Left ventricle myocardium inferior (tissue), 1 donor: Measurements from ENCODE around the gene HEATR5A. TPM values are rescaled to one million over a fixed set of nuclear protein-coding genes. Genes with fewer than 3 reads are reported as not detected.

Source experiments
- DNase-seq: peaks from one replicate; pipeline ENCODE4 v3.0.0-alpha.2; 2020
- H3K27ac ChIP-seq: fragments of 200-600 bp; replicated peaks from 2 replicates; pipeline ENCODE4 v1.8.0; 2021
- H3K27me3 ChIP-seq: fragments of 200-600 bp; 2 replicates; pipeline ENCODE4 v1.8.0; 2021; ENCODE audit warnings: low read depth
- H3K36me3 ChIP-seq: fragments of 200-600 bp; 2 replicates; pipeline ENCODE4 v1.8.0; 2021
- H3K4me1 ChIP-seq: fragments of 200-600 bp; 2 replicates; pipeline ENCODE4 v1.8.0; 2021
- H3K4me3 ChIP-seq: fragments of 200-600 bp; 2 replicates; pipeline ENCODE4 v1.8.0; 2021; ENCODE audit warnings: mild to moderate bottlenecking, moderate library complexity
- H3K9me3 ChIP-seq: fragments of 200-600 bp; replicated peaks from 2 replicates; pipeline ENCODE4 v1.8.0; 2021
- intact Hi-C: fragments of 100-400 bp; cut with micrococcal nuclease; formaldehyde crosslinking; loops from one replicate; pipeline ENCODE4 v1.11.0; 2022
- total RNA-seq: library from RNA; stranded (reverse); fragmentation: NEBNext Ultra II Directional; extraction: Animal tissue kit (Norgen Biotek cat#: 25700); gene quantifications from one replicate; pipeline ENCODE4 v1.2.1, GENCODE V29; 2021
- TF ChIP-seq, protein P1 (sequence below): fragments of 200-600 bp; IDR thresholded peaks from 2 replicates; pipeline ENCODE4 v1.8.0; 2021; ENCODE audit warnings: antibody characterized with exemption, mild to moderate bottlenecking, borderline replicate concordance
- donor health status: DM: no; HTN: yes; CAD: no; lungs with severe emphysema.

HEATR5A gene
- total RNA-seq, 1 donor from 2014 or later = 51.8 TPM

DNA sequence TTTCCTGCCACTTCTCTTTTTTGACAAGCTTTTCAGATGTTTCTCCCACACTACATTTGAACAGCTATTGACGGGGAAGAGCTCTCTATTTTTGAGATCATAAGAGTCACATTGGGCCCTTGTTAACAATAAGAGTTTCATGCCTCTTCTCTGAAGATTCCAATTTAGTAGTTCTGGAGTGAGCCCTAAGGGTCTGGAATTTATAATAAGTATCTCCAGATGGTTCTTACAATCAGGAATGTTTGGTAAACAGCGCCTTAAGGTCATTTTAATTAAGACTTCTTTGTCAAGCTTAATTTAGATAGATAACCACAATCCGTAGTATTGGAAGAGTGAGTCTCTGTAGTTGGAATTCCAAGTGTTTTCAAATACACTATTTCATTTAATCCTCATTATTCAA, 152.1 kb downstream of the HEATR5A start:
- Histone ChIP-seq H3K27me3 (no peaks in the 10 kb centered on the region), H3K27ac (no peak overlapping the region), H3K9me3 (peaks cover 13% of the 10 kb centered on the region), H3K4me1 (peaks cover 12% of the 10 kb centered on the region), H3K36me3 (no peaks in the 10 kb centered on the region), H3K4me3 (no peak overlapping the region)
- intact Hi-C loops = no loop called here
- DNase-seq = no peak
- TF ChIP-seq, protein P1, sequence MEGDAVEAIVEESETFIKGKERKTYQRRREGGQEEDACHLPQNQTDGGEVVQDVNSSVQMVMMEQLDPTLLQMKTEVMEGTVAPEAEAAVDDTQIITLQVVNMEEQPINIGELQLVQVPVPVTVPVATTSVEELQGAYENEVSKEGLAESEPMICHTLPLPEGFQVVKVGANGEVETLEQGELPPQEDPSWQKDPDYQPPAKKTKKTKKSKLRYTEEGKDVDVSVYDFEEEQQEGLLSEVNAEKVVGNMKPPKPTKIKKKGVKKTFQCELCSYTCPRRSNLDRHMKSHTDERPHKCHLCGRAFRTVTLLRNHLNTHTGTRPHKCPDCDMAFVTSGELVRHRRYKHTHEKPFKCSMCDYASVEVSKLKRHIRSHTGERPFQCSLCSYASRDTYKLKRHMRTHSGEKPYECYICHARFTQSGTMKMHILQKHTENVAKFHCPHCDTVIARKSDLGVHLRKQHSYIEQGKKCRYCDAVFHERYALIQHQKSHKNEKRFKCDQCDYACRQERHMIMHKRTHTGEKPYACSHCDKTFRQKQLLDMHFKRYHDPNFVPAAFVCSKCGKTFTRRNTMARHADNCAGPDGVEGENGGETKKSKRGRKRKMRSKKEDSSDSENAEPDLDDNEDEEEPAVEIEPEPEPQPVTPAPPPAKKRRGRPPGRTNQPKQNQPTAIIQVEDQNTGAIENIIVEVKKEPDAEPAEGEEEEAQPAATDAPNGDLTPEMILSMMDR = no peak

DNA sequence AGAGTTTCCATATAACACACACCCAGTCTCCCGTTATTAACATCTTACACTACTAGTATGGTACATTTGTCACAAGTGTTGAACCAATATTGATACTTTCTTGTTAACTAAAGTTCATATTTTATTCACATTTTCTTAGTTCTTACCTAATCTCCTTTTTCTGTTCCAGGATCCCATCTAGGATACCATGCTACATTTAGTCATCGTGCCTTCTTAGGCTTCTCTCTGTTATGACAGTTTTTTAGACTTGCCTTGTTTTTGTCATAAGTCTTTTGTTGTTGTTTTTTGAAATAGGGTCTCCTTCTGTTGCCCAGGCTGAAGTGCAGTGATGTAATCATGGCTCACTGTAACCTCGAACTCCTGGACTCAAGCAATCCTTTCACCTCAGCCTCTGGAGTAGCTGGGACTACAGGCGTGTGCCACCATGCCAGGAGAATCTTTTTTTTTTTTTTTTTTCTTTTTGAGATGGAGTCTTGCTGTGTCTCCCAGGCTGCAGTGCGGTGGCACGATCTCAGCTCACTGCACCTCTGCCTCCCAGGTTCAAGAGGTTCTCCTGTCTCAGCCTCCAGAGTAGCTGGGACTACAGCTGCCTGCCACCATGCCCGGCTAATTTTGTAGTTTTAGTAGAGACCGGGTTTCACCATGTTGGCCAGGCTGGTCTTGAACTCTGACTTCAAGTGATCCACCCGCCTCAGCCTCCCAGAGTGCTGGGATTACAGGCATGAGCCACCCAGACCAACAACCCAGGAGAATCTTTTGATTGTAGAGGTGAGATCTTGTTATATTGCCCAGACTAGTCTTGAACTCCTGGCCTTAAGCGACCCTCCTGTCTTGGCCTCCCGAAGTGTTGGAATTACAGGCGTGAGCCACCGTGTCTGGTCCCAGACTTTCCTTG, 153.7 kb downstream of the HEATR5A start:
- Histone ChIP-seq H3K36me3 (no peaks in the 10 kb centered on the region), H3K4me1 (peaks cover 27% of the 10 kb centered on the region), H3K9me3 (peaks cover 13% of the 10 kb centered on the region), H3K4me3 (no peak overlapping the region), H3K27me3 (no peaks in the 10 kb centered on the region), H3K27ac (no peak overlapping the region)
- DNase-seq = no peak
- intact Hi-C loops = no loop called here
- TF ChIP-seq, protein P1 = no peak

DNA sequence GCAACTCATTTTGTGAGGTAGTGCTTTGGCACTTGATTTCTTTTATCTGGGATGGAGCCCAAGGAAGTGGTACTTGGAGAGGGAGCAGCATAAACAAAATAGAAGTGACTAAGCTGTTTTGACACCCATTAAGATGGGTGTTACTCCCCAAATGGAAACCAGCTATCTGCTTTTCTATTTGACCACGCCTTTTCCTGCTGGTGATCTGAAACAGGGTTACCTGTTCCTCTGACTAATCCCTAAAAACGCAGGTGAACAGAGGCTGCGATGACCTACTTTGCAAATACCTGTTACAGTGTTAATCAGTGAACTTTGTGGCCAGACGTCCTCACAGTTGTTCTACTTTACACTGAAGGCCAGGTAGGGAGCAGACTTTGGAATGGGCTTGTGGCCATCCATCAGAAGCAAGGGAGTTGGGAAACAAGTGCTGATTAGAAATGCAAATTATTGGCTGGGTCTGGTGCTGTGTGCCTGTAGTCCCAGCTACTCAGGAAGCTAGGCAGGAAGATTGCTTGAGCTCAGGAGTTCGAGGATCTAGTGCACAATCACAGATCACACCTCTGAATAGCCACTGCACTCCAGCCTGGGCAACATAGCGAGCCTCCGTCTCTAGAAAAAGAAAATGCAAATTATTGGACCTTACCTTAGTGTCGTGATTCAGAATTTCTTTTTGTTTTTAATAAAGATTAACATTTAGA, 154.5 kb downstream of the HEATR5A start:
- H3K9me3 ChIP-seq = peaks cover 13% of the 10 kb centered on the region
- no peak for DNase-seq
- TF ChIP-seq, protein P1 = no peak
- intact Hi-C loops = no loop called here
- no peak overlapping the region for H3K27ac ChIP-seq
- H3K4me3 ChIP-seq = no peak overlapping the region
- H3K36me3 ChIP-seq = no peaks in the 10 kb centered on the region
- peaks cover 28% of the 10 kb centered on the region for H3K4me1 ChIP-seq
- H3K27me3 ChIP-seq = no peaks in the 10 kb centered on the region

DNA sequence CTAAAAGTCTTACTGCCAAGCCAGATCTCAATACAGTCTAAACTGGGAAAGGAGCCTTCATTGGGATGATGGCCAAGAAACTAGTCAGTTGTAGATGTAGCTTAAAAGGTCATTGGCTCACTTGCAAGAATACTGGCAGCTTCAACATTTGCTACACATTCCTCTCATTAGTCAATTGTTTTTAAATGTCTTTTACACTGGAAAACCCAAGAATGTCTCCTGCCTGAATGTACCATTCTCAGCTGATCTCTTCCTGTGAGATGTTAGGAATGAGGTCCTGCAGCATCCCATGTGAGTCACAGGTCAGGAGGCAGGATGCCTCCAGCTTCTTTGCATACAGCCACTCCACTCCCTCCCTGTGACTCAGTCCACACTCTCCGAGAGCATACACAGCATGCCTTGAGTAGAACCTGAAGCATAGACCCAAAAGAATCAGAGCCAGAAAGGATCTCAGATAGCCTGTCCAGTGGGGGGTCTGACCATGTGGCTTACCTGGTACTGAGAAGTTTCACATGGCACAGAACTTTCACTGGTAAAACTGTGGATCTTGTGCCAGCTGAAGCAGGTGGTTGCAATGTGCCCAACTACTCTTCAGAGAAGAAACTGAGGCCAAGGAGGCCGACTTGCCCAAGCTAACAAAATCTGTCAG, 156.7 kb downstream of the HEATR5A start:
- Histone ChIP-seq H3K27ac (peak overlapping the region; percentile 67), H3K36me3 (no peaks in the 10 kb centered on the region), H3K4me3 (no peak overlapping the region), H3K9me3 (no peaks in the 10 kb centered on the region), H3K27me3 (no peaks in the 10 kb centered on the region), H3K4me1 (peaks cover 28% of the 10 kb centered on the region)
- intact Hi-C loops = no loop called here
- TF ChIP-seq, protein P1 = no peak
- DNase-seq = no peak

DNA sequence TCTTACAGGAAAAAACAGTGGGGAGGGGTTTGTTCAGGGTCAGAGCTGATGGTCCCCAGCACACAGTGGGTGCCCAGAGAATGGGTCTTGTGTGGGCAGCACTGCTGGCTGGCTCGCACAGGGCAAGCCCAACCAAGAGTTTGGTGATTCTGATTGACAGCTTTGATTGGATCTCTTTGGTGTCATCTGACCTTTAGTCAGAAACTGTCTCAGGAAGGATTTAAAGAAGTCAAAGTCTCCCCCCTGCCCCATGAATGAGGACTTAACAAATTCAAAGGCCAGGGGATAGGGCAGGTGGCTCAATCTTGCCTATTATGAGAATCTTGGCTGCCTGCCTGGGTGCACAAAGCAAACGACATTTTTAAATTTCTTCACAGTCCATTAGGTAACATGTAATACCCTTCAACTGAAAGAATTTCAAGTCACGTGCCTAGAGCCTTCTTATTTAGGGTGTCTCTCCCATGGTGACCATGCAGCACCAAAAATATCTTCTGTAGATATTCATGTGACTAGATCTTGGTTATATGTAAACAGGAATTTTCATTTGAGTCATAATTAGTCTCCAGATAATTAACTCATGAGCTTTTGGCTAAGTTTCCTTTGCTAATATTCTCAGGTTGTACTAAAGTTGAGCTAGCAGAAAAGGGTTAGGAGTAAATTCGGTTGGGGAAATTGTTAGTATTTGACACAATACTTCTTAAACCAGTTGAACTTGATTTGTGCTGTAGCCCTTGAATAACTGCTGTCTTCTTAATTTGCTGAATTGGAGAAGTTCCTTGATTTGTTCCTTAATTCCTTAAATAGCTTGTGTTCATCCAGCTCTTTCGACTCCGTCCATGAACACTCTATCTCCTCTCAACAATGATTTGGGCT, 158.3 kb downstream of the HEATR5A start:
- DNase-seq = no peak
- Histone ChIP-seq H3K27me3 (no peaks in the 10 kb centered on the region), H3K9me3 (no peaks in the 10 kb centered on the region), H3K27ac (peak overlapping the region; percentile 67), H3K36me3 (no peaks in the 10 kb centered on the region), H3K4me3 (no peak overlapping the region), H3K4me1 (peaks cover 28% of the 10 kb centered on the region)
- intact Hi-C loops = no loop called here
- TF ChIP-seq, protein P1 = no peak
